HG03378 (cell line): ENCODE results near the gene CHL1.

Source experiments
- ATAC-seq: cut with Tn5 transposase; IDR thresholded peaks from one replicate; pipeline ENCODE4 v1.9.1; 2021; ENCODE audit warnings: mild to moderate bottlenecking, moderate library complexity; ENCODE audit not compliant: unreplicated experiment

CHL1 gene

GRCh38 chr3:458653-459310 is 262.2 kb downstream of the CHL1 start:
- no peak for ATAC-seq
